ENCODE data around the gene OR1I1.
A peak's percentile ranks its signal among the peaks of the same experiment; 100 is the strongest.

GRCh38 chr19:15101479-15102082 lies 19.6 kb downstream of the OR1I1 start:
- TF ChIP-seq, protein P1, sequence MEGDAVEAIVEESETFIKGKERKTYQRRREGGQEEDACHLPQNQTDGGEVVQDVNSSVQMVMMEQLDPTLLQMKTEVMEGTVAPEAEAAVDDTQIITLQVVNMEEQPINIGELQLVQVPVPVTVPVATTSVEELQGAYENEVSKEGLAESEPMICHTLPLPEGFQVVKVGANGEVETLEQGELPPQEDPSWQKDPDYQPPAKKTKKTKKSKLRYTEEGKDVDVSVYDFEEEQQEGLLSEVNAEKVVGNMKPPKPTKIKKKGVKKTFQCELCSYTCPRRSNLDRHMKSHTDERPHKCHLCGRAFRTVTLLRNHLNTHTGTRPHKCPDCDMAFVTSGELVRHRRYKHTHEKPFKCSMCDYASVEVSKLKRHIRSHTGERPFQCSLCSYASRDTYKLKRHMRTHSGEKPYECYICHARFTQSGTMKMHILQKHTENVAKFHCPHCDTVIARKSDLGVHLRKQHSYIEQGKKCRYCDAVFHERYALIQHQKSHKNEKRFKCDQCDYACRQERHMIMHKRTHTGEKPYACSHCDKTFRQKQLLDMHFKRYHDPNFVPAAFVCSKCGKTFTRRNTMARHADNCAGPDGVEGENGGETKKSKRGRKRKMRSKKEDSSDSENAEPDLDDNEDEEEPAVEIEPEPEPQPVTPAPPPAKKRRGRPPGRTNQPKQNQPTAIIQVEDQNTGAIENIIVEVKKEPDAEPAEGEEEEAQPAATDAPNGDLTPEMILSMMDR (IDR thresholded peaks at IDR 0.05; ENCODE audit: poor library complexity, severe bottlenecking) = peak; percentile 52
- no peak for TF ChIP-seq TAF1 (IDR thresholded peaks at IDR 0.05; ENCODE audit: low read depth)
